RPMI8226 (cell line): ENCODE results near the gene CRIP1.

Experiments
- DNase-seq: peaks from one replicate; pipeline ENCODE4 v3.0.0-alpha.2; 2015

Gene CRIP1

GRCh38 chr14:105495101-105495989, 8.7 kb downstream of the CRIP1 start:
- DNase-seq, result no peak

GRCh38 chr14:105495990-105496830, 9.5 kb downstream of the CRIP1 start:
- no peak for DNase-seq

- no peak for DNase-seq
These were observed 10.3 kb downstream of the CRIP1 start for GRCh38 chr14:105496831-105497591.

- DNase-seq, result no peak
These were observed 11.2 kb downstream of the CRIP1 start for GRCh38 chr14:105497671-105498429.

GRCh38 chr14:105498430-105499255, 12.0 kb downstream of the CRIP1 start:
- no peak for DNase-seq

GRCh38 chr14:105499256-105500035, 12.8 kb downstream of the CRIP1 start:
- DNase-seq, result no peak

- DNase-seq, result no peak
These were observed 13.5 kb downstream of the CRIP1 start for GRCh38 chr14:105500036-105500725.

GRCh38 chr14:105500726-105501101, 14.0 kb downstream of the CRIP1 start:
- DNase-seq, result no peak

GRCh38 chr14:105501504-105502291, 15.0 kb downstream of the CRIP1 start:
- no peak for DNase-seq

- no peak for DNase-seq
These were observed 16.0 kb downstream of the CRIP1 start for GRCh38 chr14:105502446-105503295.

- no peak for DNase-seq
These were observed 16.6 kb downstream of the CRIP1 start for GRCh38 chr14:105503296-105503640.

- no peak for DNase-seq
These were observed 17.4 kb downstream of the CRIP1 start for GRCh38 chr14:105503935-105504692.

GRCh38 chr14:105505101-105505500, 18.4 kb downstream of the CRIP1 start:
- no peak for DNase-seq

GRCh38 chr14:105507247-105507646, 20.6 kb downstream of the CRIP1 start:
- DNase-seq, result no peak

- no peak for DNase-seq
These were observed 21.4 kb downstream of the CRIP1 start for GRCh38 chr14:105508069-105508468.

GRCh38 chr14:105508601-105509000, 21.9 kb downstream of the CRIP1 start:
- DNase-seq, result no peak

- DNase-seq, result no peak
These were observed 30.4 kb downstream of the CRIP1 start for GRCh38 chr14:105517096-105517495.
